GM12878 (cell line): ENCODE measurements around the gene HEG1.

Source experiments
- CHD2 ChIP-seq: IDR thresholded peaks from 2 replicates; pipeline ENCODE4 v1.6.1; 2011; ENCODE audit warnings: low read depth, low read length, improper control_type of control experiment, borderline replicate concordance
- EZH2 ChIP-seq: IDR thresholded peaks from 2 replicates; pipeline ENCODE4 v1.6.1; 2012; ENCODE audit warnings: low read depth, mild to moderate bottlenecking, control low read depth, inconsistent platforms, low read length, borderline replicate concordance; ENCODE audit not compliant: control insufficient read depth
- GABPA ChIP-seq: IDR thresholded peaks from 2 replicates; pipeline ENCODE4 v1.6.1; 2014; ENCODE audit warnings: antibody characterized with exemption, low read depth, mild to moderate bottlenecking, inconsistent platforms
- NFYB ChIP-seq: IDR thresholded peaks from 2 replicates; pipeline ENCODE4 v1.6.1; 2011; ENCODE audit warnings: low read depth, mild to moderate bottlenecking, low read length, improper control_type of control experiment, moderate library complexity; ENCODE audit not compliant: insufficient read depth
- POLR2A ChIP-seq: IDR thresholded peaks from 2 replicates; pipeline ENCODE4 v1.6.1; 2011; ENCODE audit warnings: low read depth, mild to moderate bottlenecking, low read length
- RBBP5 ChIP-seq: fragments of 200-600 bp; sonication (generic); conservative IDR thresholded peaks from 2 replicates; pipeline ENCODE4 v1.6.1; 2016
- TF ChIP-seq, protein P1 (sequence below): IDR thresholded peaks from 2 replicates; pipeline ENCODE4 v1.6.1; 2011; ENCODE audit warnings: low read depth, low read length, improper control_type of control experiment, borderline replicate concordance
- TF ChIP-seq, protein P2 (sequence below): fragments of 150-350 bp; IDR thresholded peaks from 2 replicates; pipeline ENCODE4 v1.6.1; 2016; ENCODE audit warnings: low read depth, low read length
- TF ChIP-seq, protein P3 (sequence below), 3 experiments: IDR thresholded peaks in 2 of 3; conservative IDR thresholded peaks in 1 of 3; 2 replicates each; pipeline ENCODE4 v1.5.1; 2011; ENCODE audit warnings: low read depth in 3 of 3, low read length in 3 of 3, mild to moderate bottlenecking in 3 of 3, control low read depth in 2 of 3, moderate library complexity in 2 of 3, inconsistent platforms in 1 of 3, mixed read lengths in 1 of 3; ENCODE audit not compliant: control insufficient read depth in 2 of 3, insufficient read depth in 1 of 3; ENCODE audit errors: extremely low read depth in 1 of 3
- TF ChIP-seq, protein P4 (sequence below): IDR thresholded peaks from 2 replicates; pipeline ENCODE4 v1.6.1; 2012; ENCODE audit warnings: mild to moderate bottlenecking, low read depth, low read length

DNA sequence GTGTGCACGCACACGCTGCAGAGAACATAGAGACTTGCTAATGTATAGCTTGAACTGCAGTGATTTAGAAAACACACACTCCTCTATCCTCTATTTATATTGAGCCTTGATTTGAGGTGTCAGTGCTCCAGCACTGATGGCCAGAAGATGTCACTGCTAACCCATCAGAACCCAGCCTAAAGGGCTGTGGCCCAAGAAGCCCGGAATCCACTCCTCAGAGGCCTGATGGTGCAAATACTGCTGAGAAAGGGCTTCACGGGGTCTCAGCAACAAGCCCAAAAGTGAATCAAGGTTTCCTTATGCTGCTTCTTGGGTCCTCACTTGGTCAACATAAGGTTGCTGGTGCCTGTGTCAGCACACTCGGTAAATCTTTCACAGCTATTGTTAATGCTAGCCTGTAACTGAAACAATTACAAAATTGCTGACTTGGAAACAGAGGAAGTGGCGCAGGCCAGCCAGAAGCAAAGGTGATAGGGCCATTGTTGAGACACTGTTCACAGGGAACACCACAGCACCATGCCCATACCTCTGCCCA is 60.3 kb downstream of the HEG1 start:
- TF ChIP-seq, protein P1, sequence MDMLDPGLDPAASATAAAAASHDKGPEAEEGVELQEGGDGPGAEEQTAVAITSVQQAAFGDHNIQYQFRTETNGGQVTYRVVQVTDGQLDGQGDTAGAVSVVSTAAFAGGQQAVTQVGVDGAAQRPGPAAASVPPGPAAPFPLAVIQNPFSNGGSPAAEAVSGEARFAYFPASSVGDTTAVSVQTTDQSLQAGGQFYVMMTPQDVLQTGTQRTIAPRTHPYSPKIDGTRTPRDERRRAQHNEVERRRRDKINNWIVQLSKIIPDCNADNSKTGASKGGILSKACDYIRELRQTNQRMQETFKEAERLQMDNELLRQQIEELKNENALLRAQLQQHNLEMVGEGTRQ = no peak
- TF ChIP-seq EZH2 (no peak), CHD2 (no peak), NFYB (no peak), POLR2A (no peak), RBBP5 (no peak), GABPA (no peak)
- TF ChIP-seq, protein P2, sequence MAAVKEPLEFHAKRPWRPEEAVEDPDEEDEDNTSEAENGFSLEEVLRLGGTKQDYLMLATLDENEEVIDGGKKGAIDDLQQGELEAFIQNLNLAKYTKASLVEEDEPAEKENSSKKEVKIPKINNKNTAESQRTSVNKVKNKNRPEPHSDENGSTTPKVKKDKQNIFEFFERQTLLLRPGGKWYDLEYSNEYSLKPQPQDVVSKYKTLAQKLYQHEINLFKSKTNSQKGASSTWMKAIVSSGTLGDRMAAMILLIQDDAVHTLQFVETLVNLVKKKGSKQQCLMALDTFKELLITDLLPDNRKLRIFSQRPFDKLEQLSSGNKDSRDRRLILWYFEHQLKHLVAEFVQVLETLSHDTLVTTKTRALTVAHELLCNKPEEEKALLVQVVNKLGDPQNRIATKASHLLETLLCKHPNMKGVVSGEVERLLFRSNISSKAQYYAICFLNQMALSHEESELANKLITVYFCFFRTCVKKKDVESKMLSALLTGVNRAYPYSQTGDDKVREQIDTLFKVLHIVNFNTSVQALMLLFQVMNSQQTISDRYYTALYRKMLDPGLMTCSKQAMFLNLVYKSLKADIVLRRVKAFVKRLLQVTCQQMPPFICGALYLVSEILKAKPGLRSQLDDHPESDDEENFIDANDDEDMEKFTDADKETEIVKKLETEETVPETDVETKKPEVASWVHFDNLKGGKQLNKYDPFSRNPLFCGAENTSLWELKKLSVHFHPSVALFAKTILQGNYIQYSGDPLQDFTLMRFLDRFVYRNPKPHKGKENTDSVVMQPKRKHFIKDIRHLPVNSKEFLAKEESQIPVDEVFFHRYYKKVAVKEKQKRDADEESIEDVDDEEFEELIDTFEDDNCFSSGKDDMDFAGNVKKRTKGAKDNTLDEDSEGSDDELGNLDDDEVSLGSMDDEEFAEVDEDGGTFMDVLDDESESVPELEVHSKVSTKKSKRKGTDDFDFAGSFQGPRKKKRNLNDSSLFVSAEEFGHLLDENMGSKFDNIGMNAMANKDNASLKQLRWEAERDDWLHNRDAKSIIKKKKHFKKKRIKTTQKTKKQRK = no peak
- TF ChIP-seq, protein P3, sequence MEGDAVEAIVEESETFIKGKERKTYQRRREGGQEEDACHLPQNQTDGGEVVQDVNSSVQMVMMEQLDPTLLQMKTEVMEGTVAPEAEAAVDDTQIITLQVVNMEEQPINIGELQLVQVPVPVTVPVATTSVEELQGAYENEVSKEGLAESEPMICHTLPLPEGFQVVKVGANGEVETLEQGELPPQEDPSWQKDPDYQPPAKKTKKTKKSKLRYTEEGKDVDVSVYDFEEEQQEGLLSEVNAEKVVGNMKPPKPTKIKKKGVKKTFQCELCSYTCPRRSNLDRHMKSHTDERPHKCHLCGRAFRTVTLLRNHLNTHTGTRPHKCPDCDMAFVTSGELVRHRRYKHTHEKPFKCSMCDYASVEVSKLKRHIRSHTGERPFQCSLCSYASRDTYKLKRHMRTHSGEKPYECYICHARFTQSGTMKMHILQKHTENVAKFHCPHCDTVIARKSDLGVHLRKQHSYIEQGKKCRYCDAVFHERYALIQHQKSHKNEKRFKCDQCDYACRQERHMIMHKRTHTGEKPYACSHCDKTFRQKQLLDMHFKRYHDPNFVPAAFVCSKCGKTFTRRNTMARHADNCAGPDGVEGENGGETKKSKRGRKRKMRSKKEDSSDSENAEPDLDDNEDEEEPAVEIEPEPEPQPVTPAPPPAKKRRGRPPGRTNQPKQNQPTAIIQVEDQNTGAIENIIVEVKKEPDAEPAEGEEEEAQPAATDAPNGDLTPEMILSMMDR (IDR thresholded peaks at IDR 0.05 in 2 of 3, conservative IDR thresholded peaks at IDR 0.05 in 1 of 3; ENCODE audit: control insufficient read depth in 2 of 3, extremely low read depth in 1 of 3, insufficient read depth in 1 of 3, low read depth in 3 of 3, low read length in 3 of 3) = peak; percentile 66 to 92 (median 75); a peak in 4 of 6 replicates
- TF ChIP-seq, protein P4, sequence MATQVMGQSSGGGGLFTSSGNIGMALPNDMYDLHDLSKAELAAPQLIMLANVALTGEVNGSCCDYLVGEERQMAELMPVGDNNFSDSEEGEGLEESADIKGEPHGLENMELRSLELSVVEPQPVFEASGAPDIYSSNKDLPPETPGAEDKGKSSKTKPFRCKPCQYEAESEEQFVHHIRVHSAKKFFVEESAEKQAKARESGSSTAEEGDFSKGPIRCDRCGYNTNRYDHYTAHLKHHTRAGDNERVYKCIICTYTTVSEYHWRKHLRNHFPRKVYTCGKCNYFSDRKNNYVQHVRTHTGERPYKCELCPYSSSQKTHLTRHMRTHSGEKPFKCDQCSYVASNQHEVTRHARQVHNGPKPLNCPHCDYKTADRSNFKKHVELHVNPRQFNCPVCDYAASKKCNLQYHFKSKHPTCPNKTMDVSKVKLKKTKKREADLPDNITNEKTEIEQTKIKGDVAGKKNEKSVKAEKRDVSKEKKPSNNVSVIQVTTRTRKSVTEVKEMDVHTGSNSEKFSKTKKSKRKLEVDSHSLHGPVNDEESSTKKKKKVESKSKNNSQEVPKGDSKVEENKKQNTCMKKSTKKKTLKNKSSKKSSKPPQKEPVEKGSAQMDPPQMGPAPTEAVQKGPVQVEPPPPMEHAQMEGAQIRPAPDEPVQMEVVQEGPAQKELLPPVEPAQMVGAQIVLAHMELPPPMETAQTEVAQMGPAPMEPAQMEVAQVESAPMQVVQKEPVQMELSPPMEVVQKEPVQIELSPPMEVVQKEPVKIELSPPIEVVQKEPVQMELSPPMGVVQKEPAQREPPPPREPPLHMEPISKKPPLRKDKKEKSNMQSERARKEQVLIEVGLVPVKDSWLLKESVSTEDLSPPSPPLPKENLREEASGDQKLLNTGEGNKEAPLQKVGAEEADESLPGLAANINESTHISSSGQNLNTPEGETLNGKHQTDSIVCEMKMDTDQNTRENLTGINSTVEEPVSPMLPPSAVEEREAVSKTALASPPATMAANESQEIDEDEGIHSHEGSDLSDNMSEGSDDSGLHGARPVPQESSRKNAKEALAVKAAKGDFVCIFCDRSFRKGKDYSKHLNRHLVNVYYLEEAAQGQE = no peak
